AG04449 (cell line): Measurements from ENCODE around the gene VPS16.

Experiments used
- CTCF ChIA-PET: fragments of 350-600 bp; formaldehyde crosslinking; extraction: SDS; loops from one replicate; lab custom pipeline; 2021; ENCODE audit warnings: antibody characterized with exemption; lab: Yijun Ruan, JAX
- POLR2A ChIA-PET: fragments of 400-600, 350-600 bp; formaldehyde crosslinking; extraction: SDS; loops from one replicate; lab custom pipeline; 2020; ENCODE audit warnings: antibody characterized with exemption, inconsistent platforms; lab: Yijun Ruan, JAX
- DNase-seq: peaks from one replicate; pipeline ENCODE4 v3.0.0-alpha.2; 2010; ENCODE audit warnings: low read depth, low spot score
- H3K4me3 ChIP-seq: 2 replicates; pipeline ENCODE4 v1.5.1; 2011; ENCODE audit warnings: low read depth, mild to moderate bottlenecking, control low read depth, low read length
- TF ChIP-seq, protein P1 (sequence below): IDR thresholded peaks from one replicate; pipeline ENCODE4 v1.5.1; 2011; ENCODE audit warnings: mild to moderate bottlenecking, moderate library complexity, low read length, control low read depth, inconsistent platforms; ENCODE audit not compliant: insufficient read depth; ENCODE audit errors: missing control alignments

The VPS16 gene

DNA sequence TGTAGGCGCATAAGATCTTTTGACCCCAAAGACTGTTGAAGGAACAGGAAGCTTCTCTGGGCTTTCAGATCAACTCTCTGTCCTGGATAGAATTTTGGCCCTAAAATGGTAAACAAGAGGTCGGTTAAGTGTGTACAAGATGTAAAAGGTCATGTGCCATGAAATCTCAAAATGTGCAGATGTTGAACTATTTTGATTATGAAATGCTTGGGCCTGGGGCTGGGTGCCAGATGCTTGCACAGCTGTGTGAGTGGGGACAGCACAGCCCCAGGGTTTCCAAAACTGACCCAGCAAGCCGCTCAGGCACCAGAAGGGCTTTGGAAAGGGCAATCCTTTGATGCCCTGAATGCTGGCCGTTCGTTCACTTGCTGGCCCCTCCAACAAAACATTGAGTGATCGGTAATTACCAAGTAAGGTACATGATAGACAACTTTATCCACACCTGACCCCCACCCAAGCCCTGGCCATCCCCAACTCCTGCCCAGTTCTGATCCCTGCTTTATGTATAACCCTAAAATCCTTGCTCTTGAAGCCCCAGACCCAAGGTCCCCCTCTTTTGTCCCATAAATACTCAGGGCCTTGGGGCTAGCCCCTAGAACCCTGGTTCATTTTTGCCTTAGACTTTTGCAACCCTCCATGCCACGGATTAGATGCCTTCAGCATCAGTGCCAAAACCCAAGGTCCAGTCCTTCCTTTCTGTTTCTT lies 22.5 kb upstream of the VPS16 start:
- no peak for DNase-seq
- POLR2A ChIA-PET = no interaction called here
- TF ChIP-seq, protein P1, sequence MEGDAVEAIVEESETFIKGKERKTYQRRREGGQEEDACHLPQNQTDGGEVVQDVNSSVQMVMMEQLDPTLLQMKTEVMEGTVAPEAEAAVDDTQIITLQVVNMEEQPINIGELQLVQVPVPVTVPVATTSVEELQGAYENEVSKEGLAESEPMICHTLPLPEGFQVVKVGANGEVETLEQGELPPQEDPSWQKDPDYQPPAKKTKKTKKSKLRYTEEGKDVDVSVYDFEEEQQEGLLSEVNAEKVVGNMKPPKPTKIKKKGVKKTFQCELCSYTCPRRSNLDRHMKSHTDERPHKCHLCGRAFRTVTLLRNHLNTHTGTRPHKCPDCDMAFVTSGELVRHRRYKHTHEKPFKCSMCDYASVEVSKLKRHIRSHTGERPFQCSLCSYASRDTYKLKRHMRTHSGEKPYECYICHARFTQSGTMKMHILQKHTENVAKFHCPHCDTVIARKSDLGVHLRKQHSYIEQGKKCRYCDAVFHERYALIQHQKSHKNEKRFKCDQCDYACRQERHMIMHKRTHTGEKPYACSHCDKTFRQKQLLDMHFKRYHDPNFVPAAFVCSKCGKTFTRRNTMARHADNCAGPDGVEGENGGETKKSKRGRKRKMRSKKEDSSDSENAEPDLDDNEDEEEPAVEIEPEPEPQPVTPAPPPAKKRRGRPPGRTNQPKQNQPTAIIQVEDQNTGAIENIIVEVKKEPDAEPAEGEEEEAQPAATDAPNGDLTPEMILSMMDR = no peak
- CTCF ChIA-PET = no interaction called here
- H3K4me3 ChIP-seq = no peak overlapping the region

DNA sequence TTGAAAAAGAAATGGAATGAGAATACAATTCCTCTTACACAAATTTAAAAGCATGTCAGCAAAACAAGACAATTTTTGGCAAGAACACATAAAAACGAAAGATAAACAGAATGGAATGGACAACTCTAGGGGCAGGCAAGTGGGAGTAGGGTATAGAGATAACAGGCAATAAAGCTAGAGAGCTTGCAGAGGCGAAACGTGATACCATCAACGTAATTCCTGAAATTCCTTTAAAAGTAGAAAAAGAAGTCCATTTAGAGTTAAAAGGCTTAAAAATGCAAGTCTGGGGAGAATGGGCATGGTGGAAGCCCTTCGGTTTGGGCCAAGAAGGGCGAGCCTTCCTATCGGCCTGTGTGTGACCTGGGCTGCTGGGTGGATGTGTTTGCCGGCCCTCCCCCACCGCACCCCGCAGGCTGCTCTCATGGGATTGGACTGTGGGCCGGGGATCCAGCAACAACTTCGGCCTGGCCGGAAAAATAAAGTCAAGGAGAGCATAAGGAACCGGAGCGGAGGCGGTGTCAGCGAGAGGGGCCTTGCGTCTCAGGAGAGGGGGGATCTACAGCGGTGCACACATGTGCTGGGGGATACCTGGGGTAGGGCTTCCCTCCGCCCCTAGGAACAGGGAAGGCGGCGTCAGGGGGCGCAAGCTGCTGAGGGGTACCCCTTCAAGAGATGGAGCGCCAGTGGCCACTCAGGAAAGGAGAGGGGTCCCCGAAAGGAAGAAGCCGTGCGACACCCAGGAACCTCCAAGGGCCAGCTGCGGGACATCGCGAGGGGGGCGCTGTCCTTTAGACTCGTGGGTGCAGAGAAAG lies 20.3 kb upstream of the VPS16 start:
- TF ChIP-seq, protein P1 = no peak
- ChIA-PET POLR2A (no interaction called here), CTCF (interaction anchor here (1.4 kb wide), 1 partner anchor 10 kb away, joined by 5 read pairs; no protein-coding TSS in a partner anchor)
- no peak overlapping the region for H3K4me3 ChIP-seq
- DNase-seq = peak; percentile 28

DNA sequence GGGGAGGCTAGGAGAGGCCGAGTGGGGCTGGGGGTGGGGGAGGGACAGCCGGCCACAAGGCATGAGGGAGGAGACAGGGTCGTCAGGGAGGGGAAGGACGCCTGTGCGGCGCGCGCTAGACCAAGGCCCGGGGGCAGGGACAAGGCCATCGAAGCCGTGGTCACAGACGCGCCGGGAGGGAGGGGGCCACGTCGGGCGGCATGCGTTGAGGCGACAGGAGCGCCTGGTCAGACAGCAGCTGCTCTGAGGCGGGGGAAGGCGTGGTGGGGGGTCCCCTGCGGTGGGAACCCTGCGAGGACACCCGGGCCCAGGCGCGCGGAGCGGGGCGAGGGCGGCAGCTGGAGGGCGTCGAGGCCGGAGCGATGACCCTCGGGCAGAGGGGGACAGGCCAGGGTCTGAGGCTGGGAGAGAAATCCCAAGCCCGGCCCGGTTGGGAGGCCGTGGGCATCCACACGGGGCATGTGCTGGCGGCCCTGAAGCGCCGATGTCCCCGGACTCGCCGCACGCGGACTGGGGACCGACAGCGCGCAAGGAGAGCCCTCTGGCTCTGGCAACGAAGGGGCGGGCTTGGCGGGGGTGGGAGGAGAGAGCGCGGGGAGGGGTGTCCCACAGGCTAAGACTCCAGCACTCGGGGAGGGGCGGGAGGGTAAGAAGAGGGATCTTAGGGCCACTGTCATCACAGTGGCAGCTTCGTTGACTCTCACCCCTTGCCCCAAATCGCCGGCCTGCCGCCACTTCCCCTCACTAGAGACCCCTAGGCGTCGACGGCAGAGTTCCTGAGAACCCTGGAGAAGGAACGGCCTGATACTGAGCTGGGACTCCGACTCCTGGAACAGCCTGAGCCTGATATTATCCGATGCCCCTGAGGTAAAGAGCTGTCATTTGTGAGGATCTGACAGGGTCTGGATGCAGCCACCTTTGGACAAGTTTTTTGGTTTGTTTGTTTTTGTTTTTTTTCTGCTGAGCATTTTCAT lies 19.4 kb upstream of the VPS16 start:
- POLR2A ChIA-PET = no interaction called here
- CTCF ChIA-PET = interaction anchor here (1.2 to 1.4 kb wide), 2 partner anchors 9 to 67 kb away, joined by 4 to 5 read pairs; no protein-coding TSS in a partner anchor
- no peak for DNase-seq
- TF ChIP-seq, protein P1 = no peak
- no peak overlapping the region for H3K4me3 ChIP-seq

DNA sequence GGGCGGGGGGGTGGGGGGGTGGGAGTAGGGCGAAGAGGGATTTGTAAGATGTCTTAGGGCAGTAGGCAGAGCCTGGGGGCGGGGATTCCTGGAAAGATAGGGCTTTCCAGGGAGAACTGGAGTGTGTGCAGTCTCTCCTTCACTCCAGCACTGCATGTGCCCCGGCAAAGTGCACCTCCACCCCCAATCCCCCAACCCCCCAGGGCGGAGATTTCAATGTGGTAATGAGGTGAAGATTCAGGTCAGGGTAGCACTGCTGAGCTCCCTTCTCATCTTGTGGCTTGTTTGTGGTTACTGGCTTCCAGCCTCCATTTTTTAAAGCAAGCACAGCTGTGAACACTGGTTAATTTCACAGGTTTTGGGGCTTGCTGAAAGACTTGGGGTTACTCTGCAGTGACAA lies 18.5 kb upstream of the VPS16 start:
- POLR2A ChIA-PET = no interaction called here
- CTCF ChIA-PET = interaction anchor here (1.2 to 1.4 kb wide), 2 partner anchors 8 to 68 kb away, joined by 4 to 5 read pairs; no protein-coding TSS in a partner anchor

DNA sequence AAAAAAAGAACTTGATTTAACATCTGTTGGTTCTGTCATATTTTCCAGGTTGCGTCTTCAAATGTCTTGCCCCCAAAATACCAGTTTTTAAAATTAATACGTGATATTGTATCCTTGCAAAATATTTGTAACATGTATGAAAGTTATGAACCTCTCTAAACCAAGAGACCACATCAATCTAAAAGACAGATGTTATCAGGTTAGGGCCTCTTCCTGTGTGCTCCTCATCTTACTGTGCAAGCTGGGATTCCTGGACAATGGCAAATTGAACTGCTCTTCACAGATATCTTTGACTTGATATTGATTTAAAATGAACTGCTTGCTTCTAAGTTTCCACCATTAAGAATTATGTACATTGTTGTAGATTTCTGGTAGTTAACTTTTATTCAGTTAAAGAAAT lies 14.8 kb upstream of the VPS16 start:
- no peak overlapping the region for H3K4me3 ChIP-seq
- TF ChIP-seq, protein P1 = no peak
- POLR2A ChIA-PET = no interaction called here
- CTCF ChIA-PET = no interaction called here
- no peak for DNase-seq

More for the DNA sequence above, 18.5 kb upstream of the VPS16 start:
- no peak for DNase-seq
- TF ChIP-seq, protein P1 = no peak
- H3K4me3 ChIP-seq = no peak overlapping the region
